Fibroblast of lung (primary cell): ENCODE results near the gene SLC66A3. TPM values are rescaled to one million over a fixed set of nuclear protein-coding genes. Genes with fewer than 3 reads are reported as not detected.

Experiments
- DNase-seq, 2 donors: peaks; one replicate each; pipeline versions ENCODE4 v3.0.0 to v3.0.0-alpha.2; 2010; ENCODE audit warnings: low read depth in 2 of 2
- H2AFZ ChIP-seq: 2 replicates; pipeline ENCODE4 v1.5.1; 2012; ENCODE audit warnings: low read length, control low read depth, inconsistent platforms
- H3K27ac ChIP-seq: 2 replicates; pipeline ENCODE4 v1.5.1; 2011; ENCODE audit warnings: low read length, control low read depth; ENCODE audit not compliant: insufficient read depth
- H3K27me3 ChIP-seq: 2 replicates; pipeline ENCODE4 v1.5.1; 2011; ENCODE audit warnings: mild to moderate bottlenecking, low read length; ENCODE audit not compliant: control insufficient read depth, insufficient read depth
- H3K36me3 ChIP-seq: 2 replicates; pipeline ENCODE4 v1.5.1; 2011; ENCODE audit warnings: low read length; ENCODE audit not compliant: control insufficient read depth, insufficient read depth
- H3K4me1 ChIP-seq: 2 replicates; pipeline ENCODE4 v1.5.1; 2011; ENCODE audit warnings: low read length; ENCODE audit not compliant: control insufficient read depth, insufficient read depth; ENCODE audit errors: extremely low read depth
- H3K4me2 ChIP-seq: 2 replicates; pipeline ENCODE4 v1.5.1; 2011; ENCODE audit warnings: low read length, control low read depth; ENCODE audit not compliant: insufficient read depth; ENCODE audit errors: extremely low read depth
- H3K4me3 ChIP-seq, 4 experiments: fragments of 200-600 bp in 1 of 4; sonication (generic) in 1 of 4; replicated peaks in 1 of 4; 2 replicates each; pipeline ENCODE4 v1.5.1; 2011 to 2016; ENCODE audit warnings: low read length in 4 of 4, low read depth in 3 of 4, mild to moderate bottlenecking in 3 of 4, control low read depth in 2 of 4, inconsistent platforms in 1 of 4, mixed read lengths in 1 of 4; ENCODE audit not compliant: insufficient read depth in 1 of 4; ENCODE audit errors: control extremely low read depth in 1 of 4
- H3K79me2 ChIP-seq: 2 replicates; pipeline ENCODE4 v1.5.1; 2012; ENCODE audit warnings: mild to moderate bottlenecking, low read length, inconsistent platforms; ENCODE audit not compliant: control insufficient read depth, insufficient read depth
- H3K9ac ChIP-seq: 2 replicates; pipeline ENCODE4 v1.5.1; 2011; ENCODE audit warnings: mild to moderate bottlenecking, low read length, control low read depth; ENCODE audit not compliant: insufficient read depth
- H3K9me3 ChIP-seq: 2 replicates; pipeline ENCODE4 v1.5.1; 2012; ENCODE audit warnings: low read depth, low read length; ENCODE audit not compliant: control insufficient read depth, insufficient read depth
- H4K20me1 ChIP-seq: 2 replicates; pipeline ENCODE4 v1.5.1; 2011; ENCODE audit warnings: low read length; ENCODE audit not compliant: control insufficient read depth, insufficient read depth; ENCODE audit errors: extremely low read depth
- CTCF ChIP-seq, 2 donors: IDR thresholded peaks in 1 of 2; conservative IDR thresholded peaks in 1 of 2; 1 replicate in 1 of 2; 2 replicates in 1 of 2; pipeline ENCODE4 v1.5.1; 2011 to 2012; ENCODE audit warnings: low read length in 2 of 2, control low read depth in 1 of 2, inconsistent platforms in 1 of 2, low read depth in 1 of 2, mild to moderate bottlenecking in 1 of 2
- EZH2 ChIP-seq: IDR thresholded peaks from 2 replicates; pipeline ENCODE4 v1.5.1; 2012; ENCODE audit warnings: low read length, control low read depth, mild to moderate bottlenecking; ENCODE audit errors: missing control alignments
- polyA plus RNA-seq, 2 donors: library from polyadenylated mRNA; depleted of rRNA in 1 of 2; stranded (reverse) in 1 of 2; unstranded in 1 of 2; fragments of >200 nt; gene quantifications; 2 replicates each; pipeline ENCODE4 v1.2.1, GENCODE V29; 2011 to 2012; ENCODE audit warnings: missing spikeins in 1 of 2
- total RNA-seq: library from RNA; depleted of rRNA; stranded (reverse); fragments of >200 nt; gene quantifications from 2 replicates; pipeline ENCODE4 v1.2.1, GENCODE V29; 2014

The SLC66A3 gene
- total and polyA plus RNA-seq, 2 donors (not counting 1 experiment from before 2014, with no cell fraction given): 31.7 to 39.8 TPM

GRCh38 chr2:11154923-11155380, 315 bp upstream of the SLC66A3 start:
- Histone ChIP-seq H3K36me3 (no peaks in the 10 kb centered on the region), H3K9me3 (no peaks in the 10 kb centered on the region), H3K4me3 (peak overlapping the region; percentile 44 to 64 (median 51)), H3K79me2 (no peaks in the 10 kb centered on the region), H3K9ac (peak overlapping the region; percentile 62), H2AFZ (peak overlapping the region; percentile 94), H3K4me1 (peaks cover 8% of the 10 kb centered on the region), H3K4me2 (peak overlapping the region; percentile 97), H4K20me1 (no peaks in the 10 kb centered on the region), H3K27me3 (no peaks in the 10 kb centered on the region), H3K27ac (peak overlapping the region; percentile 90)
- TF ChIP-seq EZH2: no peak
- peak; percentile 90 to 96 for DNase-seq

- Histone ChIP-seq H2AFZ (no peak overlapping the region), H3K4me2 (peak overlapping the region; percentile 89), H3K79me2 (no peaks in the 10 kb centered on the region), H3K27me3 (no peaks in the 10 kb centered on the region), H3K27ac (no peak overlapping the region), H3K9me3 (no peaks in the 10 kb centered on the region), H4K20me1 (no peaks in the 10 kb centered on the region), H3K9ac (no peak overlapping the region), H3K4me3 (peak overlapping the region in 1 of 4 experiments; percentile 77), H3K36me3 (no peaks in the 10 kb centered on the region), H3K4me1 (peaks cover 8% of the 10 kb centered on the region)
- TF ChIP-seq EZH2 (no peak), CTCF (conservative IDR thresholded peaks at IDR 0.05 in 1 of 2, IDR thresholded peaks at IDR 0.05 in 1 of 2; ENCODE audit: low read depth in 1 of 2, low read length in 2 of 2) (no peak)
- no peak for DNase-seq
Measured at GRCh38 chr2:11156396-11157075, 1.3 kb downstream of the SLC66A3 start.

GRCh38 chr2:11157296-11157695, 2.0 kb downstream of the SLC66A3 start:
- Histone ChIP-seq H3K27me3 (no peaks in the 10 kb centered on the region), H4K20me1 (no peaks in the 10 kb centered on the region), H3K9me3 (no peaks in the 10 kb centered on the region), H3K4me1 (peaks cover 8% of the 10 kb centered on the region), H3K4me3 (no peak overlapping the region), H3K36me3 (no peaks in the 10 kb centered on the region), H3K9ac (no peak overlapping the region), H3K79me2 (no peaks in the 10 kb centered on the region), H3K27ac (no peak overlapping the region), H2AFZ (no peak overlapping the region), H3K4me2 (no peak overlapping the region)
- no peak for DNase-seq
- no peak for TF ChIP-seq CTCF (conservative IDR thresholded peaks at IDR 0.05 in 1 of 2, IDR thresholded peaks at IDR 0.05 in 1 of 2; ENCODE audit: low read depth in 1 of 2, low read length in 2 of 2)
- no peak for TF ChIP-seq EZH2
